WI38 (cell line): Measurements from ENCODE around the gene WWOX.

Source experiments
- H3K4me3 ChIP-seq: 2 replicates; pipeline ENCODE4 v1.5.1; 2011; ENCODE audit warnings: low read depth, mild to moderate bottlenecking, control low read depth, low read length
- TF ChIP-seq, protein P1 (sequence below): IDR thresholded peaks from 2 replicates; pipeline ENCODE4 v1.5.1; 2012; ENCODE audit warnings: low read depth, mild to moderate bottlenecking, control low read depth, low read length

WWOX gene

DNA sequence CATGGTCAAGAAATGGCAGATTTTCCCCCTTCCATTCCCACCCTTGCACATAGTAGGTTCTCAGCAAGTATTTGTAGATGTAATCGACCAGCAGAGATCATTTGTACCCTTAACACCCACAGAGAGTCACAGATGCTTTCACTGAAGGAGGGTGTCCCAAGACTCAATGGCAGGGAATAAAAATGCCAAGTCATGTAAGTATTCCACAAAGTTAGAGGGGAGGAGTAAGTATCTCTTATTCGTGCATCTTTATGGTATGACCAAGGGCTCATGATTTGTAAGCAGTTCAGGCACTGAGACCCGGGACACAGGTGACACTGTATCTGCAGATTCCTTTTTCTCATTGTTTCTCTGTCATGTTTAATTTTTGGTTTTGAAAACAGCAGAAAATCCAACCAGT is 1011.5 kb downstream of the WWOX start:
- TF ChIP-seq, protein P1, sequence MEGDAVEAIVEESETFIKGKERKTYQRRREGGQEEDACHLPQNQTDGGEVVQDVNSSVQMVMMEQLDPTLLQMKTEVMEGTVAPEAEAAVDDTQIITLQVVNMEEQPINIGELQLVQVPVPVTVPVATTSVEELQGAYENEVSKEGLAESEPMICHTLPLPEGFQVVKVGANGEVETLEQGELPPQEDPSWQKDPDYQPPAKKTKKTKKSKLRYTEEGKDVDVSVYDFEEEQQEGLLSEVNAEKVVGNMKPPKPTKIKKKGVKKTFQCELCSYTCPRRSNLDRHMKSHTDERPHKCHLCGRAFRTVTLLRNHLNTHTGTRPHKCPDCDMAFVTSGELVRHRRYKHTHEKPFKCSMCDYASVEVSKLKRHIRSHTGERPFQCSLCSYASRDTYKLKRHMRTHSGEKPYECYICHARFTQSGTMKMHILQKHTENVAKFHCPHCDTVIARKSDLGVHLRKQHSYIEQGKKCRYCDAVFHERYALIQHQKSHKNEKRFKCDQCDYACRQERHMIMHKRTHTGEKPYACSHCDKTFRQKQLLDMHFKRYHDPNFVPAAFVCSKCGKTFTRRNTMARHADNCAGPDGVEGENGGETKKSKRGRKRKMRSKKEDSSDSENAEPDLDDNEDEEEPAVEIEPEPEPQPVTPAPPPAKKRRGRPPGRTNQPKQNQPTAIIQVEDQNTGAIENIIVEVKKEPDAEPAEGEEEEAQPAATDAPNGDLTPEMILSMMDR = no peak
- H3K4me3 ChIP-seq = no peak overlapping the region

DNA sequence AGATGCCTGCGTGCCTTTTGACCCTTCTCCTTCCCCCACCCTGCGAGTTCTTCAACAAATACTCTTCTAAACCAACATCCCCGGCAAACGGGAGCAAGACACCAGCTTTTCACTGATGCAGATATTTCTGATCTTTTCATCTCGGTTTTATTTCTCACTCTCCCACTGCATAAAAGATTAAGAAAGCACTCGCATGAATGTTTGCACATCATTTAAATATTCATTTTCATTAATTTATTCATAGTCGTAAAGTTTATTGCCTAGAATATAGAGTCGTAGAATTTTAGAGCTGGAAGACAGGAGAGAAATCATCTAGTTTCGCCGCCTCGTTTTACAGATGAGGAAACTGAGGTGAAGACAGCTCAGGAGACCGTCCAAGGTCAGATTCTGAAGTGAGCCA is 1013.0 kb downstream of the WWOX start:
- no peak overlapping the region for H3K4me3 ChIP-seq
- TF ChIP-seq, protein P1 = no peak

DNA sequence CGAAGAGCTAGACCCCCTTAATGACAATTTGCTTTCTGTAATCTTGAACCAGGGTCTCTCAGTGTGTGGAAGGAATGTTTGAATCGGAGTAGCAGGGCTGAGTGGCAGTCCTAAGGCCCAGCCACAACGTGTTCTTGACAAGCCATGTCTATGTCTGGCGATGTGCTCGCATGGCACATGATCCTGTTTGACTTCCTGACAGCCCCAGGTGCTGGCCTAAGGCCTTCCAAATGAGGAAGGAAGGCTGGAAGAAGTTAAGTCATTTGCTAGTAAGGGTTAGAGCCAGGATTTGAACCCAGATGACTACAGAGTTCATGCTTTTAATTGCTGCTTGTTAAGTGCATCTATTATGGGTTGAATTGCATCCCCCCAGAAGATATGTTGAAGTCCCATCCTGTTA is 1014.4 kb downstream of the WWOX start:
- H3K4me3 ChIP-seq = no peak overlapping the region
- TF ChIP-seq, protein P1 = no peak

DNA sequence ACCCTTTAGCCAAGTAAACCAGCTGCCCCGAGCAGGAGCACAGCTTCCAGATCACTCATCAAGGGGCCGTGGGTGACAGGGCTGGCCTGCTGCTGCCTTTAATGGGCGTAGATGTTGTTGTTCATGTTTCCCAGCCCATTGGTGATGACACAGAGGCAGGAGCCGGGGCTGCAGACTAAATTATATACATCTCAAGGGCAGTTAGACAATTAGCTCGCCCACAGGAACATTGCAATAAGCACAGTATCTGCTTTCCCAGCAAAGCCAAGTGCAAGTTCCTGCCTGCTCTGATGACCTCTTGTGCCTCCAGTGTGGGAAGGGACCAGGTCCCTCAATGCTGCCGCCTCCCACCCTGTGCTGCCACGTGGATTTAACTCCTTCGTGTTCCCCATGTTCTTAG is 1015.3 kb downstream of the WWOX start:
- no peak overlapping the region for H3K4me3 ChIP-seq
- TF ChIP-seq, protein P1 = no peak

DNA sequence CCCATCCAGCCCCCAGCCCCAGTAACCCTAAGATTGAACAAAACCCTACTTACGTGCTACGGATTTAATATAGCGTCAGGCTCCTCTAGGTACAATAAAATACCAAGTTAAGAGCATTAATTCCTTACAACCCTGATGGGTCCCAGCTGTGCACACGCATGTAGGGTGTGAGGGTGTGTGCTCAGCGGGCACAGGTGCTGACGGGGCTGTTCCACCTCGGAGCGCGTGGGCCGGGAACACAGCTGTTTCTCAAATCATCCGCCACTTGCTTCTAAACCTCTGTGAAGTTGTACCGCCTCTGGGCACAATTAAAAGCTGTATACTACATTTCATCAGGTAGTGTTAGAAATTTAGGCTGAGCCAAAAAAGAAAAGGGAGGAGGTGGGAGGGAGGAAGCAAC is 1022.5 kb downstream of the WWOX start:
- H3K4me3 ChIP-seq = no peak overlapping the region
- TF ChIP-seq, protein P1 = no peak

DNA sequence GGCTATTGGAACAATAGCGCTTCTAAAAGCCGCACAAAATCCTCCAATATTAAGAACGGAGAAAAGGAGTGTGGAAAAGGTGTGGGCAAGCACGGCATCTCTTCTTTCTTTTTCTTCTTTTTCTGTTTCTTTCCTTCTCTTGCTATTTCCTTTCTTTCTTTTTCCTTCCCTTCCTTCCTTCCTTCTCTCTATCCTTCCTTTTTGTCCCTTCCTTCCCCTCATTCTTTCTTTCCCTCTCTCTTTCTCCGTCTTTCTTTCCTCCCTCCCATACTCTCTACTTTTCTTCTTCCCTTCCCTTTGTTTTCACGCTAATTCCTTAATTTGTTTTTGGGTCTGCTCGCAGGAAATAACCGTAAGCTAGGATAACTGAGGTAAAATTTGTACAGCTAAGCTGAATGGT is 1022.9 kb downstream of the WWOX start:
- H3K4me3 ChIP-seq = no peak overlapping the region
- TF ChIP-seq, protein P1 = no peak

DNA sequence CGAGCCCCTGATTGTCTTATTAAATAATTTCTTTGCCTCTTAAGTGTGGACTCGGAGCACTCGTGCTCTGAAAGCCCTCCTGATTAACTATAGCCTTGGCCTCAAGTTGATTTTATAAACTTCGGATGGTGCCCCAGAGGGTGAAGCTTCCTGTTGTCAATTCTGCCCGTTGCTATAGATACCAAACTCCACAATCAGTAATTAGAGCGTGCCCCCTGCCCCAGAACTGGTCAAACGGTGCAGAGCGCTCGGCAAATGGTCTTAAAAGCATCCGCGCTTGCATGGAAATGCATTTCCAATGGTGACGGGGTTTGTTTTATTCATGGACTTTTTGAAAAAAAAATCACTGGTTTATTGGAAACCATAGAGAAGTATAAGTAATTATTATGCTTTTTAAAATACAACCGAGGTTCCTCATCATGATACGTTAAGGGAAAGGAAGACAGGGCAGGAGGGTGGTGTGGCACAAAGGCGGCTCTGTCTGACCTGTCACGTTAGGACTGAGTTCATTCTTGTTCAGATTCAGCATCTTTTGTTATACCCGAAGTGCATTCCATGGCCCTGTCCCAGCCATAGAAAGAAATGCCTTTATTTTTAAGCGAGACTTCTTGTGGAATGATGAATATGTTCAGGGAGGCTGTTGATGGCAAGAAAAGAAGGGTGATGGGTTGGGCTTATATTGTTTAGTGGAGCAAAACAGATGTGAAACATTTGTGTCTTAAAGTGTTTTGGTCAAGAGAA is 1024.7 kb downstream of the WWOX start:
- TF ChIP-seq, protein P1 = no peak

More for the DNA sequence above, 1024.7 kb downstream of the WWOX start:
- H3K4me3 ChIP-seq = no peak overlapping the region
